AG04449 (cell line): ENCODE results near the gene MOSPD2.

Source experiments
- CTCF ChIA-PET: fragments of 350-600 bp; formaldehyde crosslinking; extraction: SDS; loops from one replicate; lab custom pipeline; 2021; ENCODE audit warnings: antibody characterized with exemption; lab: Yijun Ruan, JAX
- POLR2A ChIA-PET: fragments of 400-600, 350-600 bp; formaldehyde crosslinking; extraction: SDS; loops from one replicate; lab custom pipeline; 2020; ENCODE audit warnings: antibody characterized with exemption, inconsistent platforms; lab: Yijun Ruan, JAX
- DNase-seq: peaks from one replicate; pipeline ENCODE4 v3.0.0-alpha.2; 2010; ENCODE audit warnings: low read depth, low spot score
- H3K4me3 ChIP-seq: 2 replicates; pipeline ENCODE4 v1.5.1; 2011; ENCODE audit warnings: low read depth, mild to moderate bottlenecking, control low read depth, low read length
- CTCF ChIP-seq: IDR thresholded peaks from one replicate; pipeline ENCODE4 v1.5.1; 2011; ENCODE audit warnings: mild to moderate bottlenecking, moderate library complexity, low read length, control low read depth, inconsistent platforms; ENCODE audit not compliant: insufficient read depth; ENCODE audit errors: missing control alignments

Gene MOSPD2

GRCh38 chrX:14941301-14941700 lies 68.1 kb downstream of the MOSPD2 start:
- no peak for TF ChIP-seq CTCF
- DNase-seq, result no peak
- no peak overlapping the region for H3K4me3 ChIP-seq
- CTCF ChIA-PET, result no interaction called here
- POLR2A ChIA-PET, result no interaction called here

GRCh38 chrX:14942341-14942740 lies 69.1 kb downstream of the MOSPD2 start:
- ChIA-PET POLR2A (no interaction called here), CTCF (no interaction called here)
- no peak overlapping the region for H3K4me3 ChIP-seq
- no peak for TF ChIP-seq CTCF
- no peak for DNase-seq

- POLR2A ChIA-PET, result no interaction called here
- no peak overlapping the region for H3K4me3 ChIP-seq
- TF ChIP-seq CTCF, result no peak
- CTCF ChIA-PET, result interaction anchor here (1.0 kb wide), 1 partner anchor 12 kb away, joined by 3 read pairs; no protein-coding TSS in a partner anchor
- DNase-seq, result no peak
These were observed 70.7 kb downstream of the MOSPD2 start for GRCh38 chrX:14943962-14944361.

- POLR2A ChIA-PET, result no interaction called here
- no peak for TF ChIP-seq CTCF
- CTCF ChIA-PET, result no interaction called here
- H3K4me3 ChIP-seq, result no peak overlapping the region
- no peak for DNase-seq
These were observed 73.5 kb downstream of the MOSPD2 start for GRCh38 chrX:14946606-14947155.

- TF ChIP-seq CTCF, result no peak
- POLR2A ChIA-PET, result no interaction called here
- no peak for DNase-seq
- H3K4me3 ChIP-seq, result no peak overlapping the region
- CTCF ChIA-PET, result no interaction called here
These were observed 75.5 kb downstream of the MOSPD2 start for GRCh38 chrX:14948691-14949090.

GRCh38 chrX:14956813-14957582 lies 83.8 kb downstream of the MOSPD2 start:
- no peak for TF ChIP-seq CTCF
- ChIA-PET CTCF (no interaction called here), POLR2A (no interaction called here)
- no peak for DNase-seq
- H3K4me3 ChIP-seq, result no peak overlapping the region
